ENCODE data around the gene STRIT1. TPM values are rescaled to one million over a fixed set of nuclear protein-coding genes. Genes with fewer than 3 reads are reported as not detected.

Gene STRIT1
- total RNA-seq, 1 experiment from 2014 or later, result not detected

GRCh38 chr3:155321418-155321817 lies 27.9 kb upstream of the STRIT1 start:
- Histone ChIP-seq H2AFZ (ENCODE audit: low read length) (no peak overlapping the region), H3K4me2 (ENCODE audit: low read depth, low read length, poor library complexity, severe bottlenecking) (no peak overlapping the region), H3K9me2 (replicated peaks; ENCODE audit: insufficient read depth, low read length) (no peaks in the 10 kb centered on the region), H3K36me3 (ENCODE audit: insufficient read depth, low read length) (no peaks in the 10 kb centered on the region), H3K27ac (ENCODE audit: low read length) (no peak overlapping the region), H3K4me3 (ENCODE audit: low read length) (no peak overlapping the region), H3K9ac (ENCODE audit: low read length) (no peak overlapping the region), H3K79me2 (ENCODE audit: low read length) (no peaks in the 10 kb centered on the region), H3K9me3 (ENCODE audit: low read length) (no peaks in the 10 kb centered on the region), H4K20me1 (ENCODE audit: insufficient read depth, low read depth, low read length) (no peaks in the 10 kb centered on the region), H3K4me1 (ENCODE audit: low read length) (peaks cover 4% of the 10 kb centered on the region; the same call in 1 of the 2 replicates), H3K27me3 (ENCODE audit: low read length) (no peaks in the 10 kb centered on the region)
- DNase-seq, result no peak

DNA sequence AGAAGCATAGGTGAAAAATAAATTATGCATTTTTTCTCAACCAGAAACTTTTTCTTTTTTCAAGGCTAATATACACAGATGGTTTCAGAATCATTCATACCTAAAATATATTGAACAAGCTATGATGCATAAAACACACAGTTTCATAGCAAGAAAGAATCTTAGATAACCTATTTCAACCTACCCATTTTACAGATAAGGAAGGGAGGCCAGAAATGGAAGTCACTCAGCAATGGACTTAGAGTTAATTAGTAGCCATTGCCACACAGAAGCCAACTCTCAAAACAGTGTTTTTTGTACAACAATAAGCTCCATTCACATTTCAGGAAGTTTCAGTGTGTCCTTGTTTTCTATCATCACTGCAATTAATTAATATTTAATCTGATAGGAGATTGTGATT lies 27.5 kb upstream of the STRIT1 start:
- Histone ChIP-seq H2AFZ (ENCODE audit: low read length) (no peak overlapping the region), H3K27ac (ENCODE audit: low read length) (no peak overlapping the region), H3K4me1 (ENCODE audit: low read length) (peaks cover 4% of the 10 kb centered on the region; the same call in 1 of the 2 replicates), H3K79me2 (ENCODE audit: low read length) (no peaks in the 10 kb centered on the region), H3K9me2 (replicated peaks; ENCODE audit: insufficient read depth, low read length) (no peaks in the 10 kb centered on the region), H3K4me2 (ENCODE audit: low read depth, low read length, poor library complexity, severe bottlenecking) (no peak overlapping the region), H3K27me3 (ENCODE audit: low read length) (no peaks in the 10 kb centered on the region), H3K4me3 (ENCODE audit: low read length) (no peak overlapping the region), H4K20me1 (ENCODE audit: insufficient read depth, low read depth, low read length) (no peaks in the 10 kb centered on the region), H3K36me3 (ENCODE audit: insufficient read depth, low read length) (no peaks in the 10 kb centered on the region), H3K9me3 (ENCODE audit: low read length) (no peaks in the 10 kb centered on the region), H3K9ac (ENCODE audit: low read length) (no peak overlapping the region)
- DNase-seq, result no peak

- H3K4me3 ChIP-seq (ENCODE audit: low read length), result no peak overlapping the region
- DNase-seq, result no peak
- H2AFZ ChIP-seq (ENCODE audit: low read length), result no peak overlapping the region
- H3K79me2 ChIP-seq (ENCODE audit: low read length), result no peaks in the 10 kb centered on the region
- no peak overlapping the region for H3K9ac ChIP-seq (ENCODE audit: low read length)
- no peaks in the 10 kb centered on the region for H3K36me3 ChIP-seq (ENCODE audit: insufficient read depth, low read length)
- H3K27ac ChIP-seq (ENCODE audit: low read length), result no peak overlapping the region
- H3K9me2 ChIP-seq (replicated peaks; ENCODE audit: insufficient read depth, low read length), result no peaks in the 10 kb centered on the region
- no peaks in the 10 kb centered on the region for H3K27me3 ChIP-seq (ENCODE audit: low read length)
- peaks cover 4% of the 10 kb centered on the region; the same call in 1 of the 2 replicates for H3K4me1 ChIP-seq (ENCODE audit: low read length)
- H4K20me1 ChIP-seq (ENCODE audit: insufficient read depth, low read depth, low read length), result no peaks in the 10 kb centered on the region
- no peak overlapping the region for H3K4me2 ChIP-seq (ENCODE audit: low read depth, low read length, poor library complexity, severe bottlenecking)
- no peaks in the 10 kb centered on the region for H3K9me3 ChIP-seq (ENCODE audit: low read length)
Observed at GRCh38 chr3:155318740-155319139, 25.3 kb upstream of the STRIT1 start.

- H3K9me3 ChIP-seq (ENCODE audit: low read length), result no peaks in the 10 kb centered on the region
- no peaks in the 10 kb centered on the region for H3K36me3 ChIP-seq (ENCODE audit: insufficient read depth, low read length)
- H4K20me1 ChIP-seq (ENCODE audit: insufficient read depth, low read depth, low read length), result no peaks in the 10 kb centered on the region
- no peak for DNase-seq
- no peaks in the 10 kb centered on the region for H3K79me2 ChIP-seq (ENCODE audit: low read length)
- no peaks in the 10 kb centered on the region for H3K4me1 ChIP-seq (ENCODE audit: low read length)
- H3K27me3 ChIP-seq (ENCODE audit: low read length), result no peaks in the 10 kb centered on the region
- H3K4me2 ChIP-seq (ENCODE audit: low read depth, low read length, poor library complexity, severe bottlenecking), result no peak overlapping the region
- no peak overlapping the region for H3K27ac ChIP-seq (ENCODE audit: low read length)
- H2AFZ ChIP-seq (ENCODE audit: low read length), result no peak overlapping the region
- no peak overlapping the region for H3K9ac ChIP-seq (ENCODE audit: low read length)
- no peaks in the 10 kb centered on the region for H3K9me2 ChIP-seq (replicated peaks; ENCODE audit: insufficient read depth, low read length)
- H3K4me3 ChIP-seq (ENCODE audit: low read length), result no peak overlapping the region
Observed at GRCh38 chr3:155317211-155317610, 23.7 kb upstream of the STRIT1 start.

GRCh38 chr3:155316426-155316825 lies 22.9 kb upstream of the STRIT1 start:
- no peak overlapping the region for H3K9ac ChIP-seq (ENCODE audit: low read length)
- no peak for DNase-seq
- no peaks in the 10 kb centered on the region for H3K27me3 ChIP-seq (ENCODE audit: low read length)
- no peak overlapping the region for H3K4me2 ChIP-seq (ENCODE audit: low read depth, low read length, poor library complexity, severe bottlenecking)
- no peaks in the 10 kb centered on the region for H4K20me1 ChIP-seq (ENCODE audit: insufficient read depth, low read depth, low read length)
- no peak overlapping the region for H2AFZ ChIP-seq (ENCODE audit: low read length)
- no peaks in the 10 kb centered on the region for H3K36me3 ChIP-seq (ENCODE audit: insufficient read depth, low read length)
- H3K9me2 ChIP-seq (replicated peaks; ENCODE audit: insufficient read depth, low read length), result no peaks in the 10 kb centered on the region
- H3K9me3 ChIP-seq (ENCODE audit: low read length), result no peaks in the 10 kb centered on the region
- no peak overlapping the region for H3K27ac ChIP-seq (ENCODE audit: low read length)
- no peaks in the 10 kb centered on the region for H3K4me1 ChIP-seq (ENCODE audit: low read length)
- no peaks in the 10 kb centered on the region for H3K79me2 ChIP-seq (ENCODE audit: low read length)
- no peak overlapping the region for H3K4me3 ChIP-seq (ENCODE audit: low read length)

DNA sequence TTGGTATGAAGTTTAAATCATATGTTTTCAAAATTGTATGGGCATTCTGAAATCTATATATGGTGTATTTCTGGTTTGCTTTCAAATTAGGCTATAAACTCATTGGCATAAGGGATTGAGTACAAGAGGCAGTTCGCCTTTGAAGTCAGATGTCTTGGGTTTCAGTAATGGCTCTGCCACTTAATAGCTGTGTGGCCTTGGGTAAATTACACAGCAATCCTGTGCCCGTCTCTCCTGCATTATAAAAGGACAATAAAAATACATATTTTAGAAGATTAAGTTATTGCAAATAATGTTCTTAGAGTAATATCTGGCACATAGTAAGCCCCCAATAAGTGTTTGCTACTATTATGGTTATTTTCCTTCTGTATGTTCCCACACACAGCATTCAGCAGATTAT lies 20.4 kb upstream of the STRIT1 start:
- H3K4me3 ChIP-seq (ENCODE audit: low read length), result no peak overlapping the region
- H3K9ac ChIP-seq (ENCODE audit: low read length), result no peak overlapping the region
- no peaks in the 10 kb centered on the region for H3K27me3 ChIP-seq (ENCODE audit: low read length)
- H3K9me3 ChIP-seq (ENCODE audit: low read length), result no peaks in the 10 kb centered on the region
- DNase-seq, result no peak
- H3K4me1 ChIP-seq (ENCODE audit: low read length), result no peaks in the 10 kb centered on the region
- H2AFZ ChIP-seq (ENCODE audit: low read length), result no peak overlapping the region
- H3K9me2 ChIP-seq (replicated peaks; ENCODE audit: insufficient read depth, low read length), result no peaks in the 10 kb centered on the region
- H3K4me2 ChIP-seq (ENCODE audit: low read depth, low read length, poor library complexity, severe bottlenecking), result no peak overlapping the region
- no peaks in the 10 kb centered on the region for H3K79me2 ChIP-seq (ENCODE audit: low read length)
- no peaks in the 10 kb centered on the region for H3K36me3 ChIP-seq (ENCODE audit: insufficient read depth, low read length)
- no peak overlapping the region for H3K27ac ChIP-seq (ENCODE audit: low read length)
- no peaks in the 10 kb centered on the region for H4K20me1 ChIP-seq (ENCODE audit: insufficient read depth, low read depth, low read length)

DNA sequence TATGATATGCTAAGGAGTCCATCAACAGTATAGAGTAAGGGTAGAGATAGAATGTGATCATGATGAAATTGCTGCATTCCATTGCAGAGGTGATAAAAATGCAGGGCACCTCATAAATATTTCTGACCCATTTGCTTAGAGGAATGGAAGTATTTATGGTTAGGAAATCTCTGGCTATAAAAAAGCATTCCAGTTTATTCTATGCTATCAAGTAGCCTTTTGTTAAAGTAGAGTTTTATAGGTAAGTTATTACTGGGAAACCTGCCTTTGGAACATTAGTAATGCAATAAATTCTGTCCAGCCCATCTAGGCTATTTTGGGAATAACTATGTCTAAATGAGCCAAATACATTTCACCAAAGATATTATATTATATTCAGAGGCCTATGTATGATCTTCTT lies 19.8 kb upstream of the STRIT1 start:
- Histone ChIP-seq H3K36me3 (ENCODE audit: insufficient read depth, low read length) (no peaks in the 10 kb centered on the region), H3K79me2 (ENCODE audit: low read length) (no peaks in the 10 kb centered on the region), H3K9me3 (ENCODE audit: low read length) (no peaks in the 10 kb centered on the region), H3K4me3 (ENCODE audit: low read length) (no peak overlapping the region), H4K20me1 (ENCODE audit: insufficient read depth, low read depth, low read length) (no peaks in the 10 kb centered on the region), H3K27ac (ENCODE audit: low read length) (no peak overlapping the region), H3K27me3 (ENCODE audit: low read length) (no peaks in the 10 kb centered on the region), H3K9ac (ENCODE audit: low read length) (no peak overlapping the region), H3K4me1 (ENCODE audit: low read length) (no peaks in the 10 kb centered on the region), H3K9me2 (replicated peaks; ENCODE audit: insufficient read depth, low read length) (no peaks in the 10 kb centered on the region), H3K4me2 (ENCODE audit: low read depth, low read length, poor library complexity, severe bottlenecking) (no peak overlapping the region), H2AFZ (ENCODE audit: low read length) (no peak overlapping the region)
- DNase-seq, result no peak

GRCh38 chr3:155312781-155313180 lies 19.3 kb upstream of the STRIT1 start:
- Histone ChIP-seq H3K9me2 (replicated peaks; ENCODE audit: insufficient read depth, low read length) (no peaks in the 10 kb centered on the region), H3K79me2 (ENCODE audit: low read length) (no peaks in the 10 kb centered on the region), H4K20me1 (ENCODE audit: insufficient read depth, low read depth, low read length) (no peaks in the 10 kb centered on the region), H3K4me2 (ENCODE audit: low read depth, low read length, poor library complexity, severe bottlenecking) (no peak overlapping the region), H3K4me1 (ENCODE audit: low read length) (no peaks in the 10 kb centered on the region), H3K27ac (ENCODE audit: low read length) (no peak overlapping the region), H3K36me3 (ENCODE audit: insufficient read depth, low read length) (no peaks in the 10 kb centered on the region), H2AFZ (ENCODE audit: low read length) (no peak overlapping the region), H3K27me3 (ENCODE audit: low read length) (no peaks in the 10 kb centered on the region), H3K9ac (ENCODE audit: low read length) (no peak overlapping the region), H3K4me3 (ENCODE audit: low read length) (no peak overlapping the region), H3K9me3 (ENCODE audit: low read length) (no peaks in the 10 kb centered on the region)
- no peak for DNase-seq

DNA sequence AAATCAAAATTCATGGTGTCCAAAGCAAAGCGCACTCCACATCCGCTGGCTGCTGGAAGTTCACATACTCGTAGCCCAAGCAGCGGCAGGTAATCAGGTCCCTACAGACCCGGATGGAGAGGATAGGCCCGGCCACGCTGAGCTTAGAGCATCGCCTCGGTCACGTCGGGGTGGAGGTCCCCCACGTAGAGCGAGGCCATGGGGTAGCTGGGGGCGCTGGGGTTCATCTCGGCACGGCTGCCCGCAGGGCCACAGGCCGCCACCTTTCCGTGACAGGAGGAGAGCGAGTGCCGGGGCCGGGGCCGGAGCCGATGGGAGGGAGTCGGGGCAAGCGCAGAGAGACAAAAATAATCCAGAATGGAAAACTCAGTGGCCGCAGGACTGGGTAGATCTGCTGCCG lies 16.1 kb upstream of the STRIT1 start:
- Histone ChIP-seq H3K27ac (ENCODE audit: low read length) (no peak overlapping the region), H3K4me2 (ENCODE audit: low read depth, low read length, poor library complexity, severe bottlenecking) (no peak overlapping the region), H3K36me3 (ENCODE audit: insufficient read depth, low read length) (no peaks in the 10 kb centered on the region), H3K4me1 (ENCODE audit: low read length) (no peaks in the 10 kb centered on the region), H2AFZ (ENCODE audit: low read length) (no peak overlapping the region), H3K9ac (ENCODE audit: low read length) (no peak overlapping the region), H3K4me3 (ENCODE audit: low read length) (no peak overlapping the region), H4K20me1 (ENCODE audit: insufficient read depth, low read depth, low read length) (no peaks in the 10 kb centered on the region), H3K79me2 (ENCODE audit: low read length) (no peaks in the 10 kb centered on the region), H3K9me3 (ENCODE audit: low read length) (no peaks in the 10 kb centered on the region), H3K9me2 (replicated peaks; ENCODE audit: insufficient read depth, low read length) (no peaks in the 10 kb centered on the region), H3K27me3 (ENCODE audit: low read length) (no peaks in the 10 kb centered on the region)
- DNase-seq, result no peak

All from Karpas-422 (cell line).